ENCODE results near the gene VARS1.
"Not testable (repeated sequence)": the region's sequence is repeated elsewhere in the genome, so short reads cannot be mapped to it uniquely, and the experiment has no call there.

VARS1 gene

DNA sequence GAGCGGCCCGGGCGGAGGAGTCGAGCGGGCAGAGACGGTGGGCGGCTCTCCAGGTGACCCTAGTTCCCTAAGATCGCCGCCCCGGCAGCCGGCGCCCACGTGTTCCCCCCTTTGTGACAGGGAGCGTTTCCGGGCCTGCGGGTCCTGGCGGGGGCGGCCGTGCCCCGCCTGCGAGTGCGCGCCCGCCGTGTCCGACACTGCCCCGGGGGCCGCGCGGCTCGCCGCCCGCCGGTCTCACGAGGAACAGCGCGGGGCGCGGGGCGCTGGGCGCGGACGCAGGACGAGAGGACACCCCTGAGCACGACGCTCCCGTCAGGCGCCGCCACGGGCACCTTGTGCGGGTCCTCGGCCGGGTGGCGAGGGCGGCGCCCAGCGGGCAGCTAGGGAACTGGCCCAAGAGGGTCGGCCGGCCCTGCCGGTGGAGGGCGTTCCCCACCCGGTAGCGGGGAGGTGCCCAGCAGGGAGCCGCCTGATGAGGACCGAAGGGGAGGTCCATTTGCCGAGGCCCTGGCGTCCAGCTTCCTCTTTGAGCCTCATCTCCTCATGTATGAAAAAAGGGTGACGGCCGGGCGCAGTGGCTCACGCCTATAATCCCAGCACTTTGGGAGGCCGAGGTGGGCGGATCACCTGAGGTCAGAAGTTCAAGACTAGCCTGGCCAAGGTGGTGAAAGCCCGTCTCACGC is at the start of gene VARS1:
Gene VARS1, minus strand, starts transcription at position 137 of the 683 bp plus-strand sequence. CDS start 535 bp downstream, outside the sequence.
- peak; percentile 87 for DNase-seq

DNA sequence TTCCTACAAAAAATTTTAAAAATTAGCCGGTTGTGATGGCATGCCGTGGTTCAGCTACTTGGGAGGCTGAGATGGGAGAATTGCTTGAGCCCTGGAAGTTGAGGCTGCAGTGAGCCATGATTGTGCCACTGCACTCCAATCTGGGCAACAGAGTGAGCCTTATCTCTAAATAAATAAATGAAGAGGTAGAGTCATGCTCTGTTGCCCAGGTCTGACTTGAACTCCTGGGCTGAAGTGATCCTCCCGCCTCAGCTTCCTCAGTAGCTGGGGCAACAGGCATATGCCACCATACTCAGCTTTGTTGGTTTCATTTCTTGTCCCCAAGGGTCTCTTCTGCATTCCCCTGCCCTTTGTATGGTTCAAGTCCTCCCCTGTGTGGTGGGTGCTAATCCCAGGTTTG is 49.0 kb upstream of the VARS1 start:
- no peak for DNase-seq

- DNase-seq, result no peak
These were observed 46.5 kb upstream of the VARS1 start for GRCh38 chr6:31842053-31842452.

DNA sequence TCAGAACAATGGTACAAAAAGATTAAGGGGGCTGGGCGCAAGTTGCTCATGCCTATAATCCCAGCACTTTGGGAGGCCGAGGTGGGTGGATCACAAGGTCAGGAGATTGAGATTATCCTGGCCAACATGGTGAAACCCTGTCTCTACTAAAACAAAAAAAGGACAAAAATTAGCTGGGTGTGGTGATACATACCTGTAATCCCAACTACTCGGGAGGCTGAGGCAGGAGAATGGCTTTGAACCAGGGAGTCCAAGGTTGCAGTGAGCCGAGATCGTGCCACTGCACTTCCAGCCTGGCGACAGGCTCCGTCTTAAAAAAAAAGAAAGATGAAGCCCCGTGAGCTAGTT is 44.2 kb upstream of the VARS1 start:
- not testable (repeated sequence) for DNase-seq

DNA sequence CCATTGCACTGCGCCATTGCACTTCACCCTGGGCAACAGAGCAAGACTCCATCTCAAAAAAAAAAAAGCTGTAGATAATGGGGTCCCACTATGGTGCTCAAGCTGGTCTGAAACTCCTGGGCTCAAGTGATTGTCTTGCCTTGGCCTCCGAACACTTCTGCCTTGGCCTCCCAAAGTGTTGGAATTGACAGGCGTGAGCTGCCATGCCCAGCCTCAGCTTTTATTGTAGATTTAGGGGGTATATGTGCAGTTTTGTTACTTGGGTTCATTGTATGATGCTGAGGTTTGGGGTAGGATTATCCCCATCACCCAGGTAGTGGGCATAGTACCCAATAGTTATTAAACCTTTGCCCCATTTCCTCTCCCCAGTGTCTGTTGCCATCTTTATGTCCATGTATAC is 43.4 kb upstream of the VARS1 start:
- DNase-seq, result no peak

- not testable (repeated sequence) for DNase-seq
These were observed 42.6 kb upstream of the VARS1 start for GRCh38 chr6:31838114-31838553.

- DNase-seq, result no peak
These were observed 42.0 kb upstream of the VARS1 start for GRCh38 chr6:31837369-31838113.

- DNase-seq, result no peak
These were observed 41.2 kb upstream of the VARS1 start for GRCh38 chr6:31836474-31837368.

- no peak for DNase-seq
These were observed 40.5 kb upstream of the VARS1 start for GRCh38 chr6:31836047-31836473.

DNA sequence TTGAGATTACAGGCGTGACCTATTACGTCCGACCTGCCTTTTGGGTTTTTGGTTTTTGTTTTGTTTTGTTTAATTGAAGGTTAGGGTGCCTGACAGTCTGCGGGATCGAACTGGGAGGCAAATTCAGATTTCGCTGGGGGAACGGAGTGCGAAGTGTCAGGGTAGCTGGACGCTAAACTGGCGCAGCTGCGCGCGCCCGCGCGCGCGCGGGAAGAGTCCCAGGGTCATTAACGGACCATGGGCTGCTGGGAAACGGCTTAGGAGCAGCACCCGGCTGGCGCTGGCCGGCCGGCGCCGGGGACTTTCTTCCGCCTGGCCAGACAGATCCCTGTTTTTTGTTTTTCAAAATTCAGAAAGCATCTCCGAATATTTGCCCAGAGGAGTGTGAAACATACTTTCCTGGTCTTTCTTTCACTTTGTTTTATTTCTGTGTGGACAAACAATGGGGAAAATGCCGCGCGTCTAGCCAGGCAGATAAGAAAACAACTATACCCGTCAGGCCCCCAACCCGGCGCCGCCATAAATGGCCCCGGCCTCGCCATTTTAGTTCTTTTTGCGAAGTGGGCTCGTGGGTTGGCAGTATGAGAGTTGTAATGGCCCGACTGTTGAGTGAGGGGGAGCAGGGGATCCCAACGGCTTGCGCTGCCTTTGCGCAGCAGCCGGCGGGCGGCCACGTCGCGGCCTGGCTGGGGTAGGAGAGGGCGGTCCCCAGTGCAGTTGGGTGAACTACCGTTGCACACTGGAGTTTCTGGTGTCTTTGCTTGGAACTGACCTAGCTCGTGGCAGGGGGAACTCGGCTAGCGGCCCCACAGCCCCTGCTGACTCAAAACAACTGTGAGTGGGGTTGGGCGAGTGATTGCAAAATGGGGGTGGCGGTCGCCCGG is 39.1 kb upstream of the VARS1 start:
- DNase-seq, result peak; percentile 85

GRCh38 chr6:31831350-31832215 is 36.0 kb upstream of the VARS1 start:
- no peak for DNase-seq

GRCh38 chr6:31830886-31831335 is 35.4 kb upstream of the VARS1 start:
- no peak for DNase-seq

GRCh38 chr6:31829633-31830283 is 34.2 kb upstream of the VARS1 start:
- peak; percentile 58 for DNase-seq

- peak; percentile 100 for DNase-seq
These were observed 31.9 kb upstream of the VARS1 start, which contains the start of gene HSPA1B for GRCh38 chr6:31827286-31828079. Gene HSPA1B (plus strand): TSS chr6:31827738. CDS start chr6:31827951, 213 bp downstream.

DNA sequence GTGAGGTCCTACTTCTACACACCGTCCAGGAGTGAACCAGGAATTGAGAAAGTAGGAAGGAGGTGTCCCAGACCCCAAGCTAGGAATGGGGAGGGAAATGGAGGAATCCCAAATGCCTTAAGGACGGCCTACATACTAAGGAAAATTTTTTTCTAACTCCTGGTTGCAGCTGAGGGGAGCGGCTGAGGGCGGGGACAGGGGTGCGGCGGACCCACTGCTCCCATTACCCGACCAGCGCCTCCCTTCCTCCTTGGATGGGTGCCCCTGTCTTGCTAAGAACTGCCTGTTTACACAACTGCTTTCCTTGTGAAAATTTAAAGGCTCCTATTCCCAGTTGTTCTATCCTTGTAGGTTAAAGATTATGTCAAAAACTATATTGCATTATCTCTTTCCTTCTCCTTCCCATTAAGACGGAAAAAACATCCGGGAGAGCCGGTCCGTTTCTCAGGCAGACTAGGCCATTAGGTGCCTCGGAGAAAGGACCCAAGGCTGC is 31.3 kb upstream of the VARS1 start:
- DNase-seq, result peak; percentile 83

GRCh38 chr6:31825553-31825952 is 30.0 kb upstream of the VARS1 start:
- no peak for DNase-seq

- DNase-seq, result not testable (repeated sequence)
These were observed 28.1 kb upstream of the VARS1 start for GRCh38 chr6:31823592-31824196.

GRCh38 chr6:31822036-31822821 is 26.7 kb upstream of the VARS1 start:
- DNase-seq, result no peak
